GM12874 (cell line): ENCODE measurements around the gene PPP2R5D.

ENCODE experiments used
- CTCF ChIP-seq: IDR thresholded peaks from 2 replicates; pipeline ENCODE4 v1.5.1; 2011; ENCODE audit warnings: low read depth, mild to moderate bottlenecking, control low read depth, low read length, moderate library complexity; ENCODE audit not compliant: insufficient read depth

The PPP2R5D gene

GRCh38 chr6:42974919-42975505, 9.4 kb upstream of the PPP2R5D start:
- no peak for TF ChIP-seq CTCF

GRCh38 chr6:42978487-42978838, 5.9 kb upstream of the PPP2R5D start:
- no peak for TF ChIP-seq CTCF

- no peak for TF ChIP-seq CTCF
Measured at GRCh38 chr6:42978839-42979522, 5.4 kb upstream of the PPP2R5D start, which contains the start of gene PEX6. Gene PEX6 (minus strand): TSS chr6:42979181. CDS start chr6:42979150, 31 bp downstream.

GRCh38 chr6:42979523-42980177, 4.7 kb upstream of the PPP2R5D start:
- no peak for TF ChIP-seq CTCF

GRCh38 chr6:42981836-42982235, 2.5 kb upstream of the PPP2R5D start:
- no peak for TF ChIP-seq CTCF

- TF ChIP-seq CTCF = no peak
Measured at GRCh38 chr6:42984924-42985475, 630 bp downstream of the PPP2R5D start.

GRCh38 chr6:42987533-42988451, 3.4 kb downstream of the PPP2R5D start:
- TF ChIP-seq CTCF = no peak
